Gastroesophageal sphincter (tissue), 4 donors: ENCODE results near the gene RGS12. TPM values are rescaled to one million over a fixed set of nuclear protein-coding genes. Genes with fewer than 3 reads are reported as not detected.

Experiments used
- ATAC-seq: fragments of 150-250 bp; one replicate; pipeline ENCODE4 v1.9.1; 2016; ENCODE audit warnings: mild to moderate bottlenecking, moderate library complexity
- H3K27ac ChIP-seq, 4 donors: fragments of 200-600 bp; sonication (generic) in 3 of 4; 1 replicate in 3 of 4; 2 replicates in 1 of 4; pipeline ENCODE4 v1.5.1; 2016 to 2019
- H3K27me3 ChIP-seq: fragments of 200-600 bp; sonication (generic); one replicate; pipeline ENCODE4 v1.5.1; 2019
- H3K36me3 ChIP-seq, 2 donors: fragments of 200-600 bp; sonication (generic); one replicate each; pipeline ENCODE4 v1.5.1; 2019; ENCODE audit warnings: control low read depth in 1 of 2
- H3K4me1 ChIP-seq, 3 donors: fragments of 200-600 bp; sonication (generic); 1 replicate in 2 of 3; 2 replicates in 1 of 3; pipeline ENCODE4 v1.5.1; 2016 to 2019; ENCODE audit warnings: control low read depth in 2 of 3
- H3K4me3 ChIP-seq, 2 donors: fragments of 200-600 bp; sonication (generic); one replicate each; pipeline ENCODE4 v1.5.1; 2019; ENCODE audit warnings: mild to moderate bottlenecking in 1 of 2, moderate library complexity in 1 of 2
- H3K9me3 ChIP-seq, 3 donors: fragments of 200-600 bp; sonication (generic); one replicate each; pipeline ENCODE4 v1.5.1; 2017 to 2019; ENCODE audit warnings: control low read depth in 2 of 3
- EP300 ChIP-seq: sonication (generic); formaldehyde crosslinking; IDR thresholded peaks from one replicate; pipeline ENCODE4 v1.6.1; 2017; ENCODE audit warnings: antibody characterized with exemption, mild to moderate bottlenecking
- POLR2A ChIP-seq, 2 donors: fragments of 450-650 bp; IDR thresholded peaks; one replicate each; pipeline ENCODE4 v1.6.1; 2017; ENCODE audit warnings: antibody characterized with exemption in 2 of 2, mild to moderate bottlenecking in 2 of 2, moderate library complexity in 1 of 2
- POLR2AphosphoS5 ChIP-seq: sonication (generic); formaldehyde crosslinking; IDR thresholded peaks from one replicate; pipeline ENCODE4 v1.6.1; 2017; ENCODE audit warnings: antibody characterized with exemption
- WGBS, 2 donors: methylation state at CpG; one replicate each; pipeline ENCODE4 v1.1.5; 2018; ENCODE audit warnings: low coverage in 1 of 2; 5-methylcytosine and 5-hydroxymethylcytosine counted together
- total RNA-seq, 4 donors: library from RNA; depleted of rRNA; stranded (reverse); fragments of >200 nt; gene quantifications; one replicate each; pipeline ENCODE4 v1.1.0, GENCODE V29; 2016
- TF ChIP-seq, protein P1 (sequence below), 4 experiments: fragments of 200-600 bp in 2 of 4; fragments of 450-650 bp in 2 of 4; sonication (generic) in 1 of 4; IDR thresholded peaks; one replicate each; pipeline ENCODE4 v1.5.1; 2017 to 2019; ENCODE audit warnings: antibody characterized with exemption in 4 of 4, mild to moderate bottlenecking in 2 of 4, moderate library complexity in 2 of 4

The RGS12 gene
- total RNA-seq, 4 donors from 2014 or later = 24.1 to 32.7 (median 29.1) TPM

DNA sequence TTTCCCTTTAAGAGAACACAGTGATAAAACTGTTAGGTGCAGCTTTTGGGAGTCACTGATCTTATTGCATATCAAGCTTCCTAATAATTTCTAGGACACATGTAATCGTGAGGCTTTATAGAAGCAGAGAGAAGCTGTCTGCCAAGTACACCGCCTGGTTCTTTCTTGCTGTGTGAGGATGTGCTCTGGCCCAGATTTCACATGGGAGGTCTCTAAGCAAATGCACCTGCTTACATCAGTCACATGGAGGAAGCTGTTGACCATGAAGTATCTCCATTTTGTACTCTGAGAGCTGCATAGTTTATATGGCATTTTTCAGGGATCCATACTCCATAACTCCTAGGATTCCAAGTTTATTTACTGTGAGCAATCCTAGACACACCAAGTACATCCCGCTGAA, 37.1 kb downstream of the RGS12 start:
- WGBS, 2 donors = 66 to 88% methylated on average over 3 of the region's 3 CpGs
- TF ChIP-seq POLR2AphosphoS5 = no peak
- TF ChIP-seq POLR2A (IDR thresholded peaks at IDR 0.05) = no peak
- no peak for TF ChIP-seq EP300
- TF ChIP-seq, protein P1, sequence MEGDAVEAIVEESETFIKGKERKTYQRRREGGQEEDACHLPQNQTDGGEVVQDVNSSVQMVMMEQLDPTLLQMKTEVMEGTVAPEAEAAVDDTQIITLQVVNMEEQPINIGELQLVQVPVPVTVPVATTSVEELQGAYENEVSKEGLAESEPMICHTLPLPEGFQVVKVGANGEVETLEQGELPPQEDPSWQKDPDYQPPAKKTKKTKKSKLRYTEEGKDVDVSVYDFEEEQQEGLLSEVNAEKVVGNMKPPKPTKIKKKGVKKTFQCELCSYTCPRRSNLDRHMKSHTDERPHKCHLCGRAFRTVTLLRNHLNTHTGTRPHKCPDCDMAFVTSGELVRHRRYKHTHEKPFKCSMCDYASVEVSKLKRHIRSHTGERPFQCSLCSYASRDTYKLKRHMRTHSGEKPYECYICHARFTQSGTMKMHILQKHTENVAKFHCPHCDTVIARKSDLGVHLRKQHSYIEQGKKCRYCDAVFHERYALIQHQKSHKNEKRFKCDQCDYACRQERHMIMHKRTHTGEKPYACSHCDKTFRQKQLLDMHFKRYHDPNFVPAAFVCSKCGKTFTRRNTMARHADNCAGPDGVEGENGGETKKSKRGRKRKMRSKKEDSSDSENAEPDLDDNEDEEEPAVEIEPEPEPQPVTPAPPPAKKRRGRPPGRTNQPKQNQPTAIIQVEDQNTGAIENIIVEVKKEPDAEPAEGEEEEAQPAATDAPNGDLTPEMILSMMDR (IDR thresholded peaks at IDR 0.05) = no peak
- H3K4me1 ChIP-seq = peaks cover 0 to 14% (median 0%) of the 10 kb centered on the region in 3 donors
- H3K4me3 ChIP-seq = no peak overlapping the region
- no peaks in the 10 kb centered on the region for H3K36me3 ChIP-seq
- no peaks in the 10 kb centered on the region for H3K27me3 ChIP-seq
- ATAC-seq = no peak
- H3K9me3 ChIP-seq = no peaks in the 10 kb centered on the region
- H3K27ac ChIP-seq = no peak overlapping the region

DNA sequence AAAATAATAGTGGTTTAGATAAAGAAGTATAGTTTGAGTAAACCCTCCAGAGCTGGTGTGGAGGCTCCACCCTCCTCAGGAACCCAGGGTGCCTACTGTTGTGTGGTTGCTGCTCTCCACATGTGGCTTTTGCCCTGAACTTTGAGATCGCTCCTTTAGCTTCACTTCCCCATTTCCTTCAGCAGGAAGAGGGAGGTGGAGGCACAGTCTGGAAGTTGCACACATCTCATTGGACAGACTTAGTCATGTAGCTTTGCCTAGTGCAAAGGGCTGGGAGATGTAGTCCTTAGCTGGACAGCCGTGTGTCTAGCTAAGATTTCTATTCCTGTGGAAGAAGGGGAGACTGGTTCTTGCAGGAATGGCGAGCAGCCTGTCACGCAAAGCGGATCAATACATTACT, 37.9 kb downstream of the RGS12 start:
- no peaks in the 10 kb centered on the region for H3K27me3 ChIP-seq
- TF ChIP-seq POLR2A (IDR thresholded peaks at IDR 0.05) (no peak), EP300 (no peak), POLR2AphosphoS5 (no peak)
- TF ChIP-seq, protein P1 (IDR thresholded peaks at IDR 0.05) = no peak
- no peak for ATAC-seq
- H3K4me1 ChIP-seq = peaks cover 0 to 22% (median 0%) of the 10 kb centered on the region in 3 donors
- H3K27ac ChIP-seq = no peak overlapping the region
- H3K9me3 ChIP-seq = no peaks in the 10 kb centered on the region
- WGBS, 2 donors = 91 to 96% methylated on average over 4 of the region's 5 CpGs
- no peak overlapping the region for H3K4me3 ChIP-seq
- no peaks in the 10 kb centered on the region for H3K36me3 ChIP-seq

DNA sequence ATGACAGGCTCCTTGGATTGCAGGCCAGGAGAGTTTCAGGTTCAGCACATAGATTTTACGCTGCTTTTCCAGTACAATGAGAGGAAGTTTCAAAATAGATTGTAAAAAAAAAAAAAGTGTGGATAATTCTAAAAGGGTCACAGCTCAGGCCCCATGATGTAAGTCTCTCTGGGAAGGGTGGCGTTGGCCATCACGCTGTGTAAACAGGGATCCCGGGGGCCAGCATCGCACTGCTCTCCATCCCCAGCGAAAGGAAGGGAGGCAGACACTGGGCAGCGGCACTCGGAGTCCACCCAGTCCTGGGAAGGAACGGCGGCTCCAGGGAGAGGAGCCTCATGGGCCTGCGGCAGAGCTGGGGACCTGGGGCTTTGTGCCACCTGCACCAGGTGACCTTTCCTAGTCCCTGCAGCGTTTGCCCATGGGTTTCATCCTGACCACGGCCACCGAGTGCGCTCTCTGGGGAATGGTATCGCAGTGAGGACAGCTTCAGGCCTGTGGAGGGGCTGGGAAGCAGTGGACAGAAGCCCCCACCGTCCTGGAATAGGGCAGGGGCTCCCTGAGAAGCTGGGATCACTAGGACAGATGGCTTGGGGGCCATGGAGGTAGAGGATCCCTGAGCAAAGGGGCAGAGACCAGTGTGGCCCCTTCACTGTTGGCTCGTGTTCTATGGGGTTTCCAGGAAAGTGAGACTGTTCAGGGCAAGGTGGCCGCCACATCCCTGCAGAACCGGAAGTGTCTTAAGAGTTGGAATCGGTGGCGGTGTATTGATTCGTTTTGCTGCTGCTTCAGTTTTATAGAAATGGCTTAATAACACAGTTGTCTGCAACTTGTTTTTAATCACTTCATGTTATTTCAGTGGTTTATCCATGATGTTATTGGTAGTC, 38.9 kb downstream of the RGS12 start:
- Histone ChIP-seq H3K4me1 (peaks cover 0 to 32% (median 0%) of the 10 kb centered on the region in 3 donors), H3K27ac (peak overlapping the region in 2 of 4 donors; percentile 24 to 56), H3K27me3 (no peaks in the 10 kb centered on the region), H3K4me3 (no peak overlapping the region), H3K36me3 (no peaks in the 10 kb centered on the region), H3K9me3 (no peaks in the 10 kb centered on the region)
- TF ChIP-seq POLR2AphosphoS5 (no peak), EP300 (no peak), POLR2A (IDR thresholded peaks at IDR 0.05) (no peak)
- TF ChIP-seq, protein P1 (IDR thresholded peaks at IDR 0.05) = no peak
- 85 to 86% methylated on average over 5 to 12 of the region's 23 CpGs for WGBS, 2 donors
- peak; percentile 49 for ATAC-seq

DNA sequence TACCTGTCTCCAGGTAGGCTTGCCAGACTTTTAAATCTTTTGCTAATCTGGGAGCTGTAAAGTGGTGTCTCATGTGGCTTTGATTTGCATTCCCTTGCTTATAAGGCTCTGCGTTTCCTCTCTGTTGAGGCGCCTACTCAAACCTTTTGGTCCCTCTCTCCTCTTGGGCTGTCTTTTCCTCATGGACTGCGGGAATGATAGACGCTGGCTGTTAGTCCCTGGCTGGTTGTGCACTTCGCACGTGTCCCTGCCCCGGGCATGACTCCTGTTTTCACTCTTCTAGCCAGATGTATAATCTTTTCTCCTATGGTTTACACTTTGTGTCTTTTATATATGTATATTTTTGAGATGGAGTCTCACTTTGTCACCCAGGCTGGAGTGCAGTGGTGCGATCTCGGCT, 39.7 kb downstream of the RGS12 start:
- TF ChIP-seq EP300 = no peak
- no peak for TF ChIP-seq POLR2A (IDR thresholded peaks at IDR 0.05)
- TF ChIP-seq, protein P1 (IDR thresholded peaks at IDR 0.05) = no peak
- TF ChIP-seq POLR2AphosphoS5 = no peak
- Histone ChIP-seq H3K36me3 (no peaks in the 10 kb centered on the region), H3K9me3 (no peaks in the 10 kb centered on the region), H3K4me3 (no peak overlapping the region), H3K27me3 (no peaks in the 10 kb centered on the region), H3K4me1 (peaks cover 0 to 35% (median 0%) of the 10 kb centered on the region in 3 donors), H3K27ac (no peak overlapping the region)
- no peak for ATAC-seq
- WGBS, 2 donors = 79 to 90% methylated on average over 4 to 9 of the region's 9 CpGs

DNA sequence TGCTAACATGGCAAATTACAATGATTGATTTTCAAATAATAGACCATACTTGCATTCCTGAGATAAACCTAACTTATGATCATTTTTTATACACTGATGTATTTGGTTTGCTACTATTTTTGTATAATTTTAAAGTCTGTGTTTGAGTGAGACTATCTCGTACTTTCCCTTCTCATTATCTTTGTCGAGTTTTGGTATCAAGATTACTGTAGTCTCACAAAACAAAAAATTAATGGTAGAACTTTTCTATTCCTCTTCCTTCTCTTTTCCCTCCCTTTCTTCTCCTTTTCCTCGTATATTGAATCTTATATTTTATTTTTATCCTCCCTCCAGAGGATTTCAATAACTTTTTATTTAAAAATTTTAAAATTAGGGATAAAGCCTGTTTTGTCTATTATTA, 41.5 kb downstream of the RGS12 start:
- H3K9me3 ChIP-seq = no peaks in the 10 kb centered on the region
- no peak for ATAC-seq
- WGBS, 2 donors = 46 to 58% methylated on average over 3 of the region's 3 CpGs
- H3K27me3 ChIP-seq = no peaks in the 10 kb centered on the region
- no peak overlapping the region for H3K27ac ChIP-seq
- H3K4me3 ChIP-seq = no peak overlapping the region
- TF ChIP-seq POLR2AphosphoS5 = no peak
- TF ChIP-seq, protein P1 (IDR thresholded peaks at IDR 0.05) = no peak
- no peak for TF ChIP-seq EP300
- no peak for TF ChIP-seq POLR2A (IDR thresholded peaks at IDR 0.05)
- no peaks in the 10 kb centered on the region for H3K36me3 ChIP-seq
- H3K4me1 ChIP-seq = peaks cover 0 to 35% (median 0%) of the 10 kb centered on the region in 3 donors
